HG02759 (cell line): Measurements from ENCODE around the gene SIGLEC15.
"Not testable (repeated sequence)": the region's sequence is repeated elsewhere in the genome, so short reads cannot be mapped to it uniquely, and the experiment has no call there.

Source experiments
- ATAC-seq: cut with Tn5 transposase; IDR thresholded peaks from one replicate; pipeline ENCODE4 v1.9.1; 2021; ENCODE audit warnings: mild to moderate bottlenecking, moderate library complexity; ENCODE audit not compliant: unreplicated experiment

The SIGLEC15 gene

DNA sequence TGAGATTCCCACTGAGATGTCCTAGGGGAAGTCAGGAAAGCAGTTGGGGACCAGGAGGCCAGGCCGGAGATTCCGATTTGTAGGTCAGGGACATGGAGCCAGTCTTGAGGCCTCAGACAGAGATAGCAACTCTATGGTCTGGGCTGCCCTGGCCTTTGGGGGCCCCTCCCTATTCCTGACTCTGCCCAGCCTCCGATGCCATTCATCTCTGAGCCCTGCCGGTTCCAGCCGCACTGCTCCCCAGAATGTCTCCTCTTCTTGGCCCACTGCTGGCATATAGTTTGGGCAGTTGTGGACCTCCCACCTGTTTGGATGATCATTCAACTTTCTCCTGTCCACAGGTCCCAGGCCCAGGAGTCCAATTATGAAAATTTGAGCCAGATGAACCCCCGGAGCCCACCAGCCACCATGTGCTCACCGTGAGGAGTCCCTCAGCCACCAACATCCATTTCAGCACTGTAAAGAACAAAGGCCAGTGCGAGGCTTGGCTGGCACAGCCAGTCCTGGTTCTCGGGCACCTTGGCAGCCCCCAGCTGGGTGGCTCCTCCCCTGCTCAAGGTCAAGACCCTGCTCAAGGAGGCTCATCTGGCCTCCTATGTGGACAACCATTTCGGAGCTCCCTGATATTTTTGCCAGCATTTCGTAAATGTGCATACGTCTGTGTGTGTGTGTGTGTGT lies 16.4 kb downstream of the SIGLEC15 start:
- ATAC-seq = no peak

DNA sequence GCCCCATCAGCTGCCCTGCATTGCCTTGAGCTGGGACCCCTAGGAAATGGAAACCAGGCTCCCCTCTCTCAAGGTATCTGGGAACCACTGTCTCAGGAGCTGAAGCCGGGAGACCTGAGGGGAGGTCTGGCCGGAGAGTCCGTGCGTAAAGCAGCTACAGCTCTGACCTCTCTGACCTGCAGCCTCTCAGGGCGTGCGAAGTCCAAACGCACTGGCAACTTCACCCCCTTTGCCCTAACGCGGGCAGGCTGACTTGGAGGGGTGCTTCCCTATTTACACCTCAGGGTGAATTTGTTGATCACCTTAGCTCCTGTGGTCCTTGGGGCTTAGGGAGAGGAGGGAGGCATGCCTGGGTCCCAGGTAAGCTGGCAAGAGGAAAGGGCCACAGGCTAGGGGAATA lies 17.5 kb downstream of the SIGLEC15 start:
- no peak for ATAC-seq

GRCh38 chr18:45844938-45845337 lies 19.5 kb downstream of the SIGLEC15 start:
- no peak for ATAC-seq

- no peak for ATAC-seq
Observed at GRCh38 chr18:45845410-45845809, 19.9 kb downstream of the SIGLEC15 start.

DNA sequence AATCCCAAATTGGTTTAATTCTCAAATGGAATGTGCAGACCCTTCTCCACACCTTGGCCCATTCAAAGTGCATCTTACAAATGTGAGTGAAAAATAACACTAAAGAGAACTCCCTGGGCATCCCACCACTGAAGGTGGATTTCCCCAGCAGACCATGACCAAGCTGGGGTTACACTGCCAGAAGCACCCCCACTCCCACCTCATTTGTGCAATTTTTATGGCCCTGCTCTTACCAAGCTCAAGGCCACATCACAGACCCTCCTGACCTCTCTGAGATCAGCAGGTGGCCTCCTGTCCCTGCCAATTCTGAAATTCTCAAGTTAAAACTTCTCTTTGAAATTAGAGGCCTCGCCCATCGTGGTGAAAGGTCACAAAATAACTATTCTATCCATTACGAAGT lies 21.6 kb downstream of the SIGLEC15 start:
- ATAC-seq = no peak

DNA sequence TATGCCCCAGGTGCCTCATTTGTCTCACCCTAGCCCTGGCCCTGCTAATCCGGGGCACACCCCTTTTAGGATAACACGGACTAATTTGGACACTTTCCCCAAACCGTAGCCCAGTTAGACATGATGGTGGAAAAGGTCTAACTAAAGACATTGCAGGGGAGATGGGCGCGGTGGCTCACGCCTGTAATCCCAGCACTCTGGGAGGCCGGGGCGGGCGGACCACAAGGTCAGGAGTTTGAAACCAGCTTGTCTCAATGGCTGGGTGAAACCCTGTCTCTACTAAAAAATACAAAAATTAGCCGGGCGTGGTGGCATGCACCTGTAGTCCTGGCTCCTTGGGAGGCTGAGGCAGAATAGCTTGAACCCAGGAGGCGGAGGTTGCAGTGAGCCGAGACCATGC lies 23.2 kb downstream of the SIGLEC15 start:
- ATAC-seq = not testable (repeated sequence)

DNA sequence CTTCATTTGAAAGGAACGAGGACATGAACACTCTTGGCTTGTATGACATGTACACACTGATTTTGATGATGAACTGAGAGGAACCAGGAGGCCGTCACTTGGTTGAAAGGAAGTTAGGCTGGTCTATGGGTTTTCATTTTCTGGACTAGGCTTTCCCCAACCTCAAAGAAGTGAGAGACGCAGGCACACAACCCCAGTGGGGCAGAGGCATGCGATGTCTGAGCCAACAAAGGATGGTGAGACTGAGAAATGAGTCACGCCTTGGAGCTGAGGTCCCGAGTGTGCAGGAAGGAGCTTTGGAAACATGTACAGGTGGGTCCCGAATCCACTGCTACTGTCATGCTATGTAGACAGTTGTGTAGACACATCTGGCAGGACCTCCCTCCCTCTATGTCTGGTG lies 24.1 kb downstream of the SIGLEC15 start:
- peak; percentile 28 for ATAC-seq

DNA sequence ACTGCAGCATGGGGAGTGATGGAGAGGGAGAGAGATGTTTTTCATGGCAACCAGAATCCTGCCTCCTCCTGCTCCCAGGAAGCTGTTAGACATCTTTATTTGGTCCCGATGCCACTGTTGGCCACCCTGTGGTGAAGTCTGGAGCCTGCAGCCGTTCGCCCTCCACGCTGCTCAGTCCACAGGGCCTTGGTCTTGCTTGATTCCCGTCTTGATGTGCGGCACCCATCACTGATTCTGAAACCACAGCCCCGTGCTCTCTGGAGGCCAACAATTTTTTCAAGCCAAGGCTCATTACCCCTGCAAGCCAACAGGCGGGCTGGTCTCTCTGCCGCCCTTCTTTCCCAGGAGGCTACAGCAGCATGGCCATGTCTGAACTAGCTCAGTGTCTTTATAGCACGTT lies 24.5 kb downstream of the SIGLEC15 start:
- peak; percentile 52 for ATAC-seq

DNA sequence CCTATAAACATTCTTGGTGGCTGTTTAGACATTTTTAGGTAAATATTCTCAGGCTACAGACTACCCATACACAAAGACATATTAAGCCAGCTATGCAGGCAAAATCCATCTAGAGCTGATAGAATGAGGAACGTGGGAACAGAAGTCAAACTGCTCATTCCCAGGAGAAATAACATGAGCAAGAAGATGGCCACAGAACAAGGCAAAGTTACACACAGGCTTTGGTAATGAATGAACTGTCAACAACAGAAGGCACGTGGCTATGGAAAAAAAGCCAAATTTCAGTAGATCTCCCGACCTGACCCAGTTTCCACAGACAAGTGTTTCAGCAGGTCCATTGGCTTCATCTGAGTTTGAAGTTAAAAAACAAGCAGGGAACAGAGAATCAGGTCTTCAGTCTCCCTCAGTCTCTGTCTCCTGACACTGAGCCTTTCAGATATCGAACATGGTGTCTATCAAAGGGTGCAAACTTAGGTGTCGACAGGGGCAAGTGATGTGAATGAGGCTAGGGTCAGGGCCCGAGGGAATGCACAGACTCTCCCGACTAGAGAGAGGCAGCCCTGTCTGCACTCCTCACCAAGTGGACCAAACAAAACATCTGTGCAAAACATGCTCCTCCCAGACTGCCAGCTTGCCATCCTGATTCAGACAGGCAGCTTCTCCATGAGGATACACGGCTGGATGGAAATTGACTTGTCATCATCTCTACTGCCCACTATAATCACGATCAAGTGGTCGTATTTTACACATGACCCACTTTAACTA lies 25.9 kb downstream of the SIGLEC15 start:
- no peak for ATAC-seq

DNA sequence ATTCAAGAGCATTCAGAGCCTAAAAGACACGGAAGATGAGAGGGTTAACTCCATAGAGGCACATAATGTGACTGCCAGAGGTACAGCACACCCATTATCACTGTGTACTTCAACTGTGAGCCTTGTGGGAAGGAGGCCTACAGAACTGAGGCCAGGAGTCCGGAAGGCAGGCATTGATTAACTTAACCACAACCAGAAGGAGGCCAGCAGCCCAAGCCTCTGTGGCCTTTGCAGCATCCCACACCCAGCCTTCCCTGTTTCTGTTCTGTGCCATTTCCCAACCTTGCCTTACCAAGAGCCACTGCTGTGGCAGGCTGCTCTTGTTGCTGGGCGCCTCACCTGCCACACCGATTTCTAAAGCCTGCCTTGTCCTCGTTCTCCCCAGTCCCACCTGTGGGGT lies 27.2 kb downstream of the SIGLEC15 start:
- ATAC-seq = no peak

DNA sequence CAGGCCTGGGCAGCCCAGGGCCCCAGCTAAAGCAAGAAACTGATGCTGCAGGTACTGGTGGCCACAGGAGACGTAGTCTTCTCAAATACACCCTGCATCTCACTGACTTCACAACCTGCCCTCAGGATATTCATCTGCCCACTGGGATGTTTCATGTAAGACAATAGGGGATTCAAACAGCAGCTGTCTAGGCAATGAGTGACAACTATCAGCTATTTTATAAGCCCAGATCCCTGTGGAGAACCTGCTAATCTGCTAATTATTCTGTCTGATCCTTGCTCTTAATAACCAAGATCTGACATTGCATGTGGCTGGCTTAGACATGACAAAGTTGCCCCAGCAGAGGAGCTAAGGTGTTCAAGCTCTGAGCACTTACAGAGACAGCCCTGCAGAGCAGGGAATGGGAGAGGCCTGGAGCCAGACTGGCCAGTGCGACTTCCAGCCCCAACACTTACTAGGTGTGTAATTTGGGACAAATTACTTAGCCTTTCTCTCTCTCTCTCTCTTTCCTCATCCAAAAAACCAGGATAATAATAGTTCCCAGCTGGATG lies 28.6 kb downstream of the SIGLEC15 start:
- no peak for ATAC-seq

GRCh38 chr18:45856531-45856930 lies 31.1 kb downstream of the SIGLEC15 start:
- ATAC-seq = no peak

DNA sequence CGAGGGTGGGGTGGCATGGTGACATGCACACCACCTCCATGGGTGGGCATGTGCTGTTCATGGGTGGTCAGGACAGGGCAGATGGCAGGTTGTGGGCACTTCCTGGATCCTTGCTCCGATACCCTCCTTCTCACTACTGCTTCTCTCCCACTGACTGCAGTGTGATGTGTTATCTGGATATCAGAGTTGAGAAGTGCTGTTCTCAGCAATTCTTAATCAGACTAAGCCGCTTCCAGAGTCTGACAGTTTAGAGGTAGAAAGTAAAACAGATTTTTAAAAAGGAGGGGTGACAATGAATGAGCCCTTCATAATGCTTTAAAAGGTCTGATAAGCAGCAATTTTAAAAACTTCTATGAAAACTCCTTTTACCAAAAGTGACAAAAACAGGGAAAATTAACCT lies 33.9 kb downstream of the SIGLEC15 start:
- no peak for ATAC-seq

DNA sequence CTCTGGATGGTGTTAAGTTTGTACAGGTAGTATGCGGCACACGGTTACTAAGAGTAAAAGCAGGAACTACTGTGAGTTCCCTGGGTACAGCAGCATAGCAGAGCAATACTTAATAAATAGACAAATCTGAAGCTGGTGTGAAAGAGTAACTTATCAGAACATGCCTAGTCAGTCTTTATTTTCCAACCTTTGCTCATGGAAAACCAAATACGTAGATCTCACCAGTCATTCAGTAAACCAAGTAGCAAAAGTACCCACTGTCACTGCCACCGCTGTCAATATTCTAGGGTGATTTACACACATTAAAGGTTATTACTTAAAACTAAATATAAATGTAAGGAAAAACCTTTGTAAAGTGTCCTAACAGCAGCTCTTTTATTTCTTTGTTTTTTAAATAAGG lies 35.0 kb downstream of the SIGLEC15 start:
- no peak for ATAC-seq

DNA sequence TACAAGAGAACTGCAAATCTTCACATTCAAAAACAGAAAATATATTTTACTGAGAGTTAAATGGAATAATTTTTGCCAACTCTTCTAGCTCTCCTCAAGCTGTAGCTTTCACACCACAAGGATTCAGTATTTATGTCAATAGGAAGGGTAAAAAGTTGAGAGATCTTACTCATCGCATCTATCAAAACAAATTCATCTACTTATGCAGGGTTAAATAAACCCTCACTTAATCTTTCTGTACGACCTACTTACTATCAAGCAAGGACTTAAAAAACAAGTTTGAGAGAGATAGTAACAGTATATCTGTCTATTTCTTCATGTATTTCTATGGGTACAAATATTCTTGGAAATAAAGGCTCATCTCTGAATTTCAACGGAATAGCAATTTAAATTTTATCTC lies 35.5 kb downstream of the SIGLEC15 start:
- ATAC-seq = no peak

- ATAC-seq = no peak
Observed at GRCh38 chr18:45861926-45862325, 36.5 kb downstream of the SIGLEC15 start.

DNA sequence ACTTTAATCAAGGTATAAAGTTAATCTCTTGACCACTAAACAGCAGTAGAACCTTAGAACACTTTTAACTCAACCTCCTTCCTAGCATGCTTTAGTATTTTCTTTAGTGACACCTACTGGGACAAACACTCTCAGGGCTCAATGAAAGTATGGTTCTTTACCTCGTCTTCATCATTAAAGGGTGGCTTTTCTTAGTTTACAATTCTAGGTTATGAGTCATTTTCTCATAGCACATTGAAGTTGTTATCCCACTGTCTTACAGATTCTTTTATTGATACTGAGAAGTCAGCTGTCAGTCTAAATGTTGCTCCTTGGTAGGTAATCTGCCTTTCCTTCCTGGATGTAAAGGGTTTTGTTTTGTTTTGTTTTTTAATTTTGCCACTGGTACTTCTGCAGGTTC lies 38.0 kb downstream of the SIGLEC15 start:
- ATAC-seq = no peak

GRCh38 chr18:45864081-45864480 lies 38.6 kb downstream of the SIGLEC15 start:
- no peak for ATAC-seq

GRCh38 chr18:45865466-45865865 lies 40.0 kb downstream of the SIGLEC15 start:
- ATAC-seq = no peak

DNA sequence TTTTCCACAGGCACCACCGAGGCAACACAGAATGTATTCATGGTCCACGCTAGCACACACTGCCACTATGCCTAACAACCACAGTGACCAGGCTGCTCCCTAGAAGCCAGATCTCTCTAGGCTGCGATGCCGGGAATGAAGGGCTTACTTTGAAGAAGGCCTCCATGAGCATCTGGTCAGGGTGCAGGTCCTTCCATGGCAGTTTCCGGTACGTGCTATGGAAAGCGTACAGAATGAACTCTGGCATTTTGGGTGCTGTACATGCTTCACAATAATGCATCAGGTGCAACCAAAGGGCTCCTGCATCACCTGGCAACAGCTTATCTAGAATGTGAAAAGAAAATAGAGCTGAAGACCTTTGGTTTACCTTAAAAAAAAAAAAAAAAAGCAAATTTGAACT lies 44.9 kb downstream of the SIGLEC15 start:
- no peak for ATAC-seq

- no peak for ATAC-seq
Observed at GRCh38 chr18:45871431-45872084, 46.1 kb downstream of the SIGLEC15 start.
